NCI-H446 treated with DMSO at 0.1 percent for 48 hours (cell line): ENCODE results near the gene CPZ.

Experiments
- DNase-seq: peaks from one replicate; lab custom pipeline; 2025; lab: John Stamatoyannopoulos, UW

CPZ gene

GRCh38 chr4:8581094-8581861 is 11.3 kb upstream of the CPZ start:
- no peak for DNase-seq

- no peak for DNase-seq
Measured at GRCh38 chr4:8582016-8582415, 10.5 kb upstream of the CPZ start.

- DNase-seq: no peak
Measured at GRCh38 chr4:8582436-8582835, 10.1 kb upstream of the CPZ start.

GRCh38 chr4:8582941-8583654 is 9.5 kb upstream of the CPZ start:
- DNase-seq: no peak

- no peak for DNase-seq
Measured at GRCh38 chr4:8583655-8584025, 8.9 kb upstream of the CPZ start.

- no peak for DNase-seq
Measured at GRCh38 chr4:8585186-8585585, 7.4 kb upstream of the CPZ start.

- no peak for DNase-seq
Measured at GRCh38 chr4:8585721-8586212, 6.8 kb upstream of the CPZ start.

GRCh38 chr4:8586246-8586645 is 6.3 kb upstream of the CPZ start:
- no peak for DNase-seq

- no peak for DNase-seq
Measured at GRCh38 chr4:8586671-8587468, 5.7 kb upstream of the CPZ start.

GRCh38 chr4:8587469-8588195 is 4.9 kb upstream of the CPZ start:
- no peak for DNase-seq

- no peak for DNase-seq
Measured at GRCh38 chr4:8588196-8588470, 4.4 kb upstream of the CPZ start.

GRCh38 chr4:8589336-8589735 is 3.2 kb upstream of the CPZ start:
- DNase-seq: no peak

- no peak for DNase-seq
Measured at GRCh38 chr4:8589823-8590545, 2.6 kb upstream of the CPZ start.

GRCh38 chr4:8590546-8590880 is 2.1 kb upstream of the CPZ start:
- no peak for DNase-seq

GRCh38 chr4:8591114-8591513 is 1.5 kb upstream of the CPZ start:
- DNase-seq: no peak

- DNase-seq: no peak
Measured at GRCh38 chr4:8591626-8592365, 769 bp upstream of the CPZ start.

- no peak for DNase-seq
Measured at GRCh38 chr4:8593264-8594096, 915 bp downstream of the CPZ start.

- DNase-seq: no peak
Measured at GRCh38 chr4:8594097-8595038, 1.8 kb downstream of the CPZ start.
